ENCODE results near the gene LAMA5. TPM values are rescaled to one million over a fixed set of nuclear protein-coding genes. Genes with fewer than 3 reads are reported as not detected.

LAMA5 gene
- total RNA-seq, 1 donor from 2014 or later = 35.0 TPM

- TF ChIP-seq CTCF (conservative IDR thresholded peaks at IDR 0.05) = no peak
- Mint-ChIP-seq H3K27me3 (ENCODE audit: low read depth) (no peaks in the 10 kb centered on the region), H3K9me3 (no peaks in the 10 kb centered on the region), H3K36me3 (ENCODE audit: low read depth) (no peaks in the 10 kb centered on the region), H3K4me1 (peaks cover 3% of the 10 kb centered on the region), H3K4me3 (no peak overlapping the region), H3K27ac (ENCODE audit: unreplicated experiment) (no peak overlapping the region)
- no peak for DNase-seq (ENCODE audit: low read depth, low spot score)
Measured at GRCh38 chr20:62309947-62310756, 57.0 kb downstream of the LAMA5 start.

DNA sequence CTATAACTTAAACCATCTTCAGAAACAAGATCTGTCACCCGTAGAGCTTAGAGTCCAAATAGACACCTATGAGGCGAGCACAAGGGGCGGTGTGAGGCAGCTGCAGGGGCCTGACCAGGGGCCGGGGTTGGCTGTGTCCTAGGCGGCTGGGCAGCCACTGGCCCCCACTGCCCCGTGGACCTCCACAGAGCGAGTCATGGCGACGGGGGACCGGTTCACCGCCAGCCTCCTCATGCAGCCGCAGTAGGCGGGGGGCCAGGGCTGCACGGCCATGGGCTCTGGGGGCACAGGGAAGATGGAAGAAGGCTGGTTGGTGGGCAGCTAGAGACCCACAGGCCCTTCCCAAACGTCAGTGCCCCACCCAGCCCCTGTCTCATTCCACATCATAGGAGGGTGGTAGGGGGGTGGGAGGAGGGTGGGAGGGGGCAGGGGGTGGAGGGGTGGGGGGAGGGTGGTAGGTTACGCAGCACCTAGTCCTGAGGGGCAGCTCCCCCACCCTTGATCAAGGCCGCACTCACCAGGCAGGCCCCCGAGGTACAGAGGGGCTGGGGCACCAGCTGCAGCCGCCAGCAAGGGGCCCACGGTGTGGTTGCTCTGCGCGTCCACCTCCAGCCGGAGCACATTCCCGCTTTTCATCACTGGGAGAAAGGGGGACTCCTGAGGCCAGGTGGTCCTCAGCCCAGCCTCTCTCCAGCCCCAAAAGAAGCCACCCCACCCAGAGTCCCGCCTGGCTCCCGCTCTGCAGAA lies 57.7 kb downstream of the LAMA5 start:
- Mint-ChIP-seq H3K4me1 (peaks cover 4% of the 10 kb centered on the region), H3K4me3 (peak overlapping the region; percentile 19), H3K9me3 (no peaks in the 10 kb centered on the region), H3K27me3 (ENCODE audit: low read depth) (no peaks in the 10 kb centered on the region), H3K36me3 (ENCODE audit: low read depth) (no peaks in the 10 kb centered on the region), H3K27ac (ENCODE audit: unreplicated experiment) (no peak overlapping the region)
- DNase-seq (ENCODE audit: low read depth, low spot score) = no peak
- no peak for TF ChIP-seq CTCF (conservative IDR thresholded peaks at IDR 0.05)

DNA sequence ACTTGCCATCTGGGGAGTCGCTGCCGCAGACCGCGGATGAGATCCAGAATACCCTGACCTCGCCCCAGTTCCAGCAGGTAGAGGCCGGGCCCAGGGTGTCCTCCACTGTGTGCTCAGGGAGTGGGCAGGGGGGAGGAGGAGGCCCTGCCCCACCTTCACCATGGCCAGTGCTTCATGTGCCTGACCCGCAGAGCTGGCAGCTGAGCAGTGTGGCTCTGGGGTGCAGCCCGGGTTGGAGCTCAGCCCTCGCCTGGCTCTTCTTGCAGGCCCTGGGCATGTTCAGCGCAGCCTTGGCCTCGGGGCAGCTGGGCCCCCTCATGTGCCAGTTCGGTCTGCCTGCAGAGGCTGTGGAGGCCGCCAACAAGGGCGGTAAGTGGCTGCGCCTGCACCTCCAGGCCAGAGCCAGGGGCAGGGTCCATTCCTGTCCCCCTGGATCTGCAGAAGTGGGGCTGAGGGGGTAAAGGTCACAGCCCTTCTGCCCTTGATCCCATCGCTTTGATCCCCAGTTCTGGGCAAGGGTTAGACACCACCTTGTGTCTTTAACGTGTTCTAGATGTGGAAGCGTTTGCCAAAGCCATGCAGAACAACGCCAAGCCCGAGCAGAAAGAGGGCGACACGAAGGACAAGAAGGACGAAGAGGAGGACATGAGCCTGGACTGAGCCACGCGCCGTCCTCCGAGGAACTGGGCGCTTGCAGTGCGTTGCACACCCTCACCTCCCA lies 58.9 kb downstream of the LAMA5 start:
- no peak for DNase-seq (ENCODE audit: low read depth, low spot score)
- Mint-ChIP-seq H3K27me3 (ENCODE audit: low read depth) (no peaks in the 10 kb centered on the region), H3K4me3 (no peak overlapping the region), H3K9me3 (no peaks in the 10 kb centered on the region), H3K27ac (ENCODE audit: unreplicated experiment) (no peak overlapping the region), H3K4me1 (peaks cover 15% of the 10 kb centered on the region), H3K36me3 (ENCODE audit: low read depth) (no peaks in the 10 kb centered on the region)
- TF ChIP-seq CTCF (conservative IDR thresholded peaks at IDR 0.05) = no peak

GRCh38 chr20:62307226-62308101 lies 59.6 kb downstream of the LAMA5 start:
- Mint-ChIP-seq H3K27me3 (ENCODE audit: low read depth) (no peaks in the 10 kb centered on the region), H3K27ac (ENCODE audit: unreplicated experiment) (no peak overlapping the region), H3K9me3 (no peaks in the 10 kb centered on the region), H3K4me3 (no peak overlapping the region), H3K36me3 (ENCODE audit: low read depth) (no peaks in the 10 kb centered on the region), H3K4me1 (peaks cover 15% of the 10 kb centered on the region)
- no peak for DNase-seq (ENCODE audit: low read depth, low spot score)
- TF ChIP-seq CTCF (conservative IDR thresholded peaks at IDR 0.05) = no peak
